IPS-20b (cell line): ENCODE results near the gene WASF2.
"Not testable (repeated sequence)": the region's sequence is repeated elsewhere in the genome, so short reads cannot be mapped to it uniquely, and the experiment has no call there.

Source experiments
- H3K27ac ChIP-seq: one replicate; pipeline ENCODE4 v1.5.1; 2013; ENCODE audit warnings: low read length
- H3K27me3 ChIP-seq: 2 replicates; pipeline ENCODE4 v1.6.1; 2013; ENCODE audit warnings: mild to moderate bottlenecking, low read length, inconsistent platforms; ENCODE audit not compliant: insufficient read depth
- H3K36me3 ChIP-seq: 2 replicates; pipeline ENCODE4 v1.6.1; 2013; ENCODE audit warnings: low read depth, mild to moderate bottlenecking, inconsistent platforms, low read length, moderate library complexity; ENCODE audit not compliant: insufficient read depth
- H3K4me1 ChIP-seq: 2 replicates; pipeline ENCODE4 v1.6.1; 2013; ENCODE audit warnings: mild to moderate bottlenecking, control low read depth, inconsistent platforms, low read length, moderate library complexity; ENCODE audit not compliant: insufficient read depth
- H3K4me3 ChIP-seq: 2 replicates; pipeline ENCODE4 v1.5.1; 2013; ENCODE audit warnings: mild to moderate bottlenecking, low read length, inconsistent platforms
- H3K9ac ChIP-seq: 2 replicates; pipeline ENCODE4 v1.6.1; 2013; ENCODE audit warnings: low read depth, mild to moderate bottlenecking, inconsistent platforms, low read length, moderate library complexity
- H3K9me3 ChIP-seq: 2 replicates; pipeline ENCODE4 v1.6.1; 2013; ENCODE audit warnings: mild to moderate bottlenecking, low read depth, low read length, inconsistent platforms; ENCODE audit not compliant: insufficient read depth

The WASF2 gene

DNA sequence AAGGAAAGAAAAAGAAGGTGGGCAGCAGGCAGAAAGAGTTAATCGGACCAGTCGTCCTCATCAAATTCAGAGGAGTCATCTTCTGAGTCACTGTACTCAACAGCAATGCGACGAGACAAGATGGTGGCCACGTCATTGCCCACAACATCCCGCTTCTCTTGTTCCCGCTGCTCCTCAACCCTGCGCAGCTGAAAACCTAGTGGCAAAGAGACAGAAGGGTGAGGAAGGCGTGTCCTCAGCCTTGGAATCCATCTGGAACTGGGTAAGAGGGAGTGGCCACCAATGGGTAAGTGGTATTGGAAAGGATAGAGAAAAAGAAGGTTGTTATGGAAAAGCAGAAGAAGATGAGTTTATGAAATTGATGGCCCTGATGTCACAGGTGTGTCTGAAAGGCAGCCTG lies 81.8 kb downstream of the WASF2 start:
- no peak overlapping the region for H3K27ac ChIP-seq
- H3K9ac ChIP-seq: no peak overlapping the region
- no peaks in the 10 kb centered on the region for H3K9me3 ChIP-seq
- no peak overlapping the region for H3K4me3 ChIP-seq
- peaks cover 18% of the 10 kb centered on the region; the same call in 1 of the 2 replicates for H3K4me1 ChIP-seq
- H3K27me3 ChIP-seq: no peaks in the 10 kb centered on the region
- H3K36me3 ChIP-seq: peaks cover 54% of the 10 kb centered on the region

DNA sequence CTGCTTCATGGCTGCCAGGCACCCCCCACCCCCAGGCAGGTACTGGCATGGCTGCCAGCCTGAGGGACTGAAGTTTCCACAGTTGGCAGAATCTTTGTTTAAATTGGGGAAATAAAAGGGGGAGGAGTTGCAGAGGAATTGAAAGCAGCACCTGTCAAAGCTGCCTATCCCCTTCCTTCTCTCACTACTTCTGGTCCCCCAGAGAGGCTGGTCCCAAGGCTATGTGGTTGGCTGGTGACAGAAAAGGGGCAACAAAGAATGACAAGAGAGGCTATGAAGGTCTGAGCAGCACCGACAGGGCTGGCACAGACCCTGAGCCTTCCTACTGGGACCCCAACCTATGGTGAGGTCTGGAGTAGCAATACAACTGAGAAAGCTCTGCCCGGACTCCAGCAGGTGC lies 83.2 kb downstream of the WASF2 start:
- peaks cover 41% of the 10 kb centered on the region for H3K36me3 ChIP-seq
- not testable (repeated sequence) for H3K27me3 ChIP-seq, H3K9me3 ChIP-seq, H3K4me3 ChIP-seq, H3K27ac ChIP-seq, H3K9ac ChIP-seq
- peaks cover 25% of the 10 kb centered on the region; the same call in 1 of the 2 replicates for H3K4me1 ChIP-seq

- Histone ChIP-seq H3K4me1 (peaks cover 25% of the 10 kb centered on the region; the same call in 1 of the 2 replicates), H3K9me3 (no peaks in the 10 kb centered on the region), H3K36me3 (peaks cover 38% of the 10 kb centered on the region), H3K4me3 (no peak overlapping the region), H3K27me3 (no peaks in the 10 kb centered on the region), H3K9ac (peak overlapping the region; percentile 26; the same call in 1 of the 2 replicates), H3K27ac (peak overlapping the region; percentile 34)
These were observed 83.6 kb downstream of the WASF2 start for GRCh38 chr1:27406362-27406680.

DNA sequence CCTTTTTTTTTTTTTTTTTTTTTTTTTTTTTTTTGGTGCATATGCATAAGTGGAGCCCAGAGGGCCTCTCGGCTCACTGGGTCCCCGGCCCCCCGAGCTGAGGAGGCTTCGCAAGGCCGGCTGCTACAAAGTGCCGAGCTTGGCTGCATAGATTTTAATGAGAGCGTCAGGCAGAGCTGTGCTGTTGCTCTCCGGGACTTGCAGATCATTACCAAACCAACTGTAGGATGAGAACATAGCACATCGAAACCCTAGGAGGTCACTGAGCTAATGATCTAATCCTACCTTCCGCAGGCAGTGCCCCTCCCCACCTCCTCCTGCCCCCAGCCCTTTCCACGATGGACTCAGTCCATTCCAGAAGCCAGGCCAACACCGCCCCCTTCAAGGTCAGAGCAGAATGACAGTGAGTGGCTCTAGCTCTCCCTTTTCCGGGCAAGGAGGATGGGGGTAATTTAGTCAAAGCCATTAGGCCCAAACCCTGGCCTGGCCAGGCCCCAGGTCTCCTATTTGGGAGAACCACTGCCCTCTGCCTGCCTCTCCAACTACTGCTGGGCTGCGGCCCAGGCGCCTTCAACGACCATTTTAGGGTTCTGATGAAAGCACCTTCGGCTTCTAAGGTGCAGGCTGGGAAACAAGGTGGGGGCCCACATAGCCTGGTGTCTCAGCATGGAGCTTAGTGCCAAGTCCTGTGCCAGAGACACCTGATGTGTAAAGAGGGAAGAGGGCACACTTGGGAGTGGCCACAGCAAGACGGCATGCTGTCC lies 84.2 kb downstream of the WASF2 start:
- Histone ChIP-seq H3K4me1 (peaks cover 25% of the 10 kb centered on the region; the same call in 1 of the 2 replicates), H3K27ac (peak overlapping the region; percentile 34), H3K9ac (peak overlapping the region; percentile 47; the same call in 1 of the 2 replicates), H3K36me3 (peaks cover 33% of the 10 kb centered on the region)
- H3K9me3 ChIP-seq, H3K4me3 ChIP-seq, H3K27me3 ChIP-seq: not testable (repeated sequence)

DNA sequence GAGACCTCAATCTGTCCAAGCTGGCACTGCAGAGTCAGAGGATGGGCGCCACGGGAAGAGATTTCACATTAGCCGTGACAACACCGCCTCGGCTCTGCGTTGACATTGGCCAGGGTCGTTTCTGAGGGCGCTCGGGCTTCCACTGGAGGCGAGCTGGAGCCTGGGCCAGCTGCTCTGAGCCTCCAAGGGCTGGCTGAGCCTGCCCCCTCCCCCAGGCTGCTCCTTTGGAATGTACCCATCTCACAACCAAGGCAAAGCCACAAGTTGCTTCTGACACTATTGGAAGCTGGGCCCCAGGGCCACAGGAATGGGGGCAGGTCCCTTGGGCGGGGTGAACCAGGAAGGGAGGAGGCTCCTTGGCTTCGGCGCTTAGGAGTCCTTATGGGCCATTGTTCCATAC lies 84.9 kb downstream of the WASF2 start:
- Histone ChIP-seq H3K27ac (no peak overlapping the region), H3K9me3 (no peaks in the 10 kb centered on the region), H3K36me3 (peaks cover 26% of the 10 kb centered on the region), H3K9ac (peak overlapping the region; percentile 47; the same call in 1 of the 2 replicates), H3K4me1 (peaks cover 25% of the 10 kb centered on the region; the same call in 1 of the 2 replicates), H3K4me3 (no peak overlapping the region; the same call in 1 of the 2 replicates), H3K27me3 (no peaks in the 10 kb centered on the region)

- Histone ChIP-seq H3K27ac (no peak overlapping the region), H3K4me3 (no peak overlapping the region), H3K9ac (no peak overlapping the region), H3K9me3 (no peaks in the 10 kb centered on the region), H3K4me1 (peaks cover 27% of the 10 kb centered on the region; the same call in 1 of the 2 replicates), H3K36me3 (peaks cover 21% of the 10 kb centered on the region), H3K27me3 (no peaks in the 10 kb centered on the region)
These were observed 86.0 kb downstream of the WASF2 start for GRCh38 chr1:27403931-27404330.

DNA sequence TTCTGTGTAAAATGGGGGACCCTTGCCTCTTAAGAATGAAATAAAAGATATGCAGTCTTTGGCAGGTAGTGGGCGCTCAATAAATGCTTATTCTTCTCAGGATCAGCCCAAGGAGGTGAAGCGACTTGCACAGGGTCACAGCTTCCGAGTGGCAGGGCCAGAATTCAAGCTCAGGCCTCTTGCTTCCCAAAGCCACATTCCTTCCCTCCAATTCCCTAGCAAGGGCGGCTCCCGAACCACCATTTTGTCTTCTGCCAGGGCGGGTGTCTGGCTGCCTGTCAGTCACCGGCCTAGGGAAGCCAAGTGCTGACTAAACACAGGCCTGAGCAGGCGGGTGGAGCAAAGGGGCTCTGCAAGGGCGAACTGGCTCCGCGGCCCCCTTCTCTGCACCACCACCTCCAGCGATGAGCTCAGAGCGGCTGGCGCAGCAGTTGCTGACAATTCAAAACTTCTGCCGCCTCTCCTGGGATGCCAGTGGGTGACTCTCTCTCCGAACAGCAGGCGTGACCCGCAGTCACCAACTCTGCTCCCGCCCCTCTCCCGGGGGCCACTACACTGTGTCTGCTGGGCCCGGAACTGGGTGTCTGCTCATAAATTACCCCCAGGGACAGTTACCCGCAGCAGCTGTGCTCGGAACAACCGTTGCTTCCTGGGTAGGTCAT lies 86.8 kb downstream of the WASF2 start:
- Histone ChIP-seq H3K9me3 (no peaks in the 10 kb centered on the region), H3K27ac (peak overlapping the region; percentile 37), H3K4me1 (peaks cover 29% of the 10 kb centered on the region; the same call in 1 of the 2 replicates), H3K4me3 (no peak overlapping the region), H3K9ac (peak overlapping the region; percentile 21; the same call in 1 of the 2 replicates), H3K36me3 (peaks cover 14% of the 10 kb centered on the region), H3K27me3 (no peaks in the 10 kb centered on the region)

- Histone ChIP-seq H3K9ac (no peak overlapping the region), H3K36me3 (peaks cover 6% of the 10 kb centered on the region), H3K4me1 (peaks cover 33% of the 10 kb centered on the region; the same call in 1 of the 2 replicates), H3K27me3 (no peaks in the 10 kb centered on the region), H3K27ac (no peak overlapping the region), H3K9me3 (no peaks in the 10 kb centered on the region), H3K4me3 (no peak overlapping the region)
These were observed 87.6 kb downstream of the WASF2 start for GRCh38 chr1:27402349-27402754.

- no peak overlapping the region for H3K9ac ChIP-seq
- H3K9me3 ChIP-seq: no peaks in the 10 kb centered on the region
- H3K4me1 ChIP-seq: peaks cover 25% of the 10 kb centered on the region; the same call in 1 of the 2 replicates
- H3K27ac ChIP-seq: no peak overlapping the region
- no peak overlapping the region for H3K4me3 ChIP-seq
- no peaks in the 10 kb centered on the region for H3K27me3 ChIP-seq
- H3K36me3 ChIP-seq: no peaks in the 10 kb centered on the region
These were observed 89.0 kb downstream of the WASF2 start for GRCh38 chr1:27400963-27401341.

- no peaks in the 10 kb centered on the region for H3K9me3 ChIP-seq
- no peak overlapping the region for H3K9ac ChIP-seq
- no peaks in the 10 kb centered on the region for H3K27me3 ChIP-seq
- H3K36me3 ChIP-seq: no peaks in the 10 kb centered on the region
- H3K4me3 ChIP-seq: no peak overlapping the region
- H3K27ac ChIP-seq: no peak overlapping the region
- H3K4me1 ChIP-seq: peaks cover 22% of the 10 kb centered on the region; the same call in 1 of the 2 replicates
These were observed 89.6 kb downstream of the WASF2 start for GRCh38 chr1:27400082-27400962.

- no peaks in the 10 kb centered on the region for H3K9me3 ChIP-seq
- H3K4me1 ChIP-seq: peaks cover 15% of the 10 kb centered on the region; the same call in 1 of the 2 replicates
- no peak overlapping the region; the same call in 1 of the 2 replicates for H3K9ac ChIP-seq
- H3K27ac ChIP-seq: no peak overlapping the region
- H3K4me3 ChIP-seq: no peak overlapping the region
- H3K27me3 ChIP-seq: no peaks in the 10 kb centered on the region
- no peaks in the 10 kb centered on the region for H3K36me3 ChIP-seq
These were observed 90.5 kb downstream of the WASF2 start for GRCh38 chr1:27399251-27400025.
